T-cell (primary cell): ENCODE data around the gene LRRC1. TPM values are rescaled to one million over a fixed set of nuclear protein-coding genes. Genes with fewer than 3 reads are reported as not detected.

Experiments
- ATAC-seq, 4 experiments: fragments of 200-7000 bp in 3 of 4; fragments of 150-1000 bp in 1 of 4; cut with Tn5 transposase; replicated peaks in 1 of 4; 1 replicate in 3 of 4; 2 replicates in 1 of 4; pipeline ENCODE4 v1.10.0; 2021; ENCODE audit warnings: moderate library complexity in 3 of 4, mild to moderate bottlenecking in 2 of 4, moderate number of reproducible peaks in 1 of 4
- CTCF ChIA-PET, 2 donors: fragments of 300-600 bp; sonication (Branson Sonifier 250); formaldehyde crosslinking; loops; one replicate each; lab custom pipeline; 2022; ENCODE audit warnings: antibody characterized with exemption in 2 of 2; lab: Charles Lee
- POLR2A ChIA-PET, 2 donors: fragments of 300-600 bp; sonication (Branson Sonifier 250); formaldehyde crosslinking; loops; one replicate each; lab custom pipeline; 2022; ENCODE audit warnings: antibody characterized with exemption in 2 of 2; lab: Charles Lee
- DNase-seq, 35 experiments: peaks; one replicate each; pipeline versions ENCODE4 v3.0.0 to v3.0.0-alpha.2; 2013 to 2023
- H3K27ac ChIP-seq: one replicate; pipeline ENCODE4 v1.5.1; 2013; ENCODE audit warnings: low read length
- H3K27me3 ChIP-seq, 2 experiments: replicated peaks in 1 of 2; 1 replicate in 1 of 2; 2 replicates in 1 of 2; pipeline versions ENCODE4 v1.6.1 to v1.7.0; 2013; ENCODE audit warnings: low read length in 1 of 2, mixed read lengths in 1 of 2; ENCODE audit not compliant: control insufficient read depth in 2 of 2, insufficient read depth in 2 of 2; ENCODE audit errors: extremely low read depth in 1 of 2
- H3K36me3 ChIP-seq, 2 donors: 1 replicate in 1 of 2; 2 replicates in 1 of 2; pipeline versions ENCODE4 v1.6.1 to v1.7.0; 2013; ENCODE audit warnings: low read length in 1 of 2; ENCODE audit not compliant: control insufficient read depth in 2 of 2, insufficient read depth in 1 of 2; ENCODE audit errors: extremely low read depth in 1 of 2
- H3K4me1 ChIP-seq, 2 experiments: 1 replicate in 1 of 2; 2 replicates in 1 of 2; pipeline versions ENCODE4 v1.6.1 to v1.7.0; 2013; ENCODE audit warnings: low read length in 2 of 2, mixed read lengths in 1 of 2; ENCODE audit not compliant: insufficient read depth in 2 of 2, control insufficient read depth in 1 of 2; ENCODE audit errors: extremely low read depth in 1 of 2
- H3K4me3 ChIP-seq, 2 donors: 1 replicate in 1 of 2; 2 replicates in 1 of 2; pipeline versions ENCODE4 v1.5.1 to v1.7.0; 2013; ENCODE audit warnings: mild to moderate bottlenecking in 2 of 2, low read length in 1 of 2, moderate library complexity in 1 of 2; ENCODE audit not compliant: control insufficient read depth in 1 of 2; ENCODE audit errors: extremely low read depth in 1 of 2
- H3K9me3 ChIP-seq: 2 replicates; pipeline ENCODE4 v1.7.0; 2013
- H3K27ac Mint-ChIP-seq, 2 donors: one replicate each; pipeline ENCODE4 v1.8.0; 2020 to 2021; ENCODE audit warnings: mild to moderate bottlenecking in 2 of 2, mixed read lengths in 2 of 2
- H3K27me3 Mint-ChIP-seq, 2 donors: one replicate each; pipeline ENCODE4 v1.8.0; 2021 to 2022; ENCODE audit warnings: mixed read lengths in 2 of 2
- H3K36me3 Mint-ChIP-seq: one replicate; pipeline ENCODE4 v1.8.0; 2021; ENCODE audit warnings: mixed read lengths
- H3K4me1 Mint-ChIP-seq, 3 donors: one replicate each; pipeline ENCODE4 v1.8.0; 2020 to 2022; ENCODE audit warnings: mixed read lengths in 3 of 3, mild to moderate bottlenecking in 1 of 3
- H3K4me3 Mint-ChIP-seq, 3 donors: one replicate each; pipeline ENCODE4 v1.8.0; 2020 to 2022; ENCODE audit warnings: mild to moderate bottlenecking in 3 of 3, mixed read lengths in 3 of 3, moderate library complexity in 3 of 3
- H3K9me3 Mint-ChIP-seq, 3 donors: one replicate each; pipeline ENCODE4 v1.8.0; 2020 to 2022; ENCODE audit warnings: mixed read lengths in 3 of 3
- WGBS: methylation state at CpG from one replicate; pipeline ENCODE4 v1.1.5; 2013; ENCODE audit warnings: missing lambda C conversion rate; ENCODE audit not compliant: insufficient coverage; 5-methylcytosine and 5-hydroxymethylcytosine counted together
- total RNA-seq, 35 experiments: library from RNA in 6 of 35; stranded (reverse) in 6 of 35; fragments of 120-200 nt in 1 of 35; gene quantifications; one replicate each; pipeline versions ENCODE4 v1.2.1 to v1.2.4 and lab custom pipeline; 2013 to 2026

LRRC1 gene
- total RNA-seq, 5 donors from 2014 or later (not counting 1 experiment from before 2014, with no cell fraction given), result 2.1 to 3.9 (median 2.8) TPM

DNA sequence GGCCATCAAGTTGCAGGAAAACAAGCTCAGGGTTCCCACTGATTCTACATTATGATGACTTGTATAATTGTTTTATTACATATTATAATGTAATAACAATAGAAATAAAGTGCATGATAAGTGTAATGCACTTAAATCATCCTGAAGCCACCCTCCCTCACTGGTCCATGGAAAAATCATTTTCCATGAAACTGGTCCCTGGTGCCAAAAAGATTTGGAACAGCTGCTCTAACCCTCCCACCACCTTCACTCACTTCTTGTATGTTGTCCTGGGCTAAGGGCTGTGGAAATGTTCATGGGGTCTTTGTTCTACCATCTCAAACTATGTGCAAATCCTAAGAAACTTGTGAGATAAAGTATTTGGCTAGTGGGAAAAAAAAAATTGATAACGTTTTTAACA is 133.8 kb downstream of the LRRC1 start:
- Mint-ChIP-seq H3K4me1 (no peaks in the 10 kb centered on the region), H3K4me3 (no peak overlapping the region), H3K27me3 (peaks cover 0 to 4% of the 10 kb centered on the region in 2 donors), H3K36me3 (peaks cover 3% of the 10 kb centered on the region), H3K9me3 (no peaks in the 10 kb centered on the region), H3K27ac (no peak overlapping the region)
- CTCF ChIA-PET, result interaction anchor here in 1 of 2 donors (1.2 kb wide), 1 partner anchor 20 kb away, joined by 3 read pairs; no protein-coding TSS in a partner anchor
- POLR2A ChIA-PET, result interaction anchor here in 1 of 2 donors (0.6 kb wide), 1 partner anchor 9 kb away, joined by 3 read pairs; no protein-coding TSS in a partner anchor
- no peaks in the 10 kb centered on the region for H3K9me3 ChIP-seq
- no peak overlapping the region for H3K27ac ChIP-seq
- no peak overlapping the region for H3K4me3 ChIP-seq
- no peaks in the 10 kb centered on the region for H3K4me1 ChIP-seq
- H3K36me3 ChIP-seq, result no peaks in the 10 kb centered on the region
- DNase-seq (no peak), ATAC-seq (no peak)
- no peaks in the 10 kb centered on the region for H3K27me3 ChIP-seq
- no CpG with 5 or more reads among the region's 1 CpG for WGBS

- H3K27ac ChIP-seq, result no peak overlapping the region
- H3K36me3 ChIP-seq, result no peaks in the 10 kb centered on the region
- peaks cover 0 to 4% of the 10 kb centered on the region in 2 donors for H3K27me3 Mint-ChIP-seq
- H3K9me3 ChIP-seq, result no peaks in the 10 kb centered on the region
- peaks cover 3% of the 10 kb centered on the region for H3K36me3 Mint-ChIP-seq
- H3K4me3 ChIP-seq, result no peak overlapping the region
- no peak for ATAC-seq
- ChIA-PET POLR2A (interaction anchor here in 1 of 2 donors (0.6 kb wide), 1 partner anchor 10 kb away, joined by 3 read pairs; no protein-coding TSS in a partner anchor), CTCF (interaction anchor here in 1 of 2 donors (1.2 kb wide), 1 partner anchor 20 kb away, joined by 3 read pairs; no protein-coding TSS in a partner anchor)
- no peaks in the 10 kb centered on the region for H3K9me3 Mint-ChIP-seq
- no peak overlapping the region for H3K27ac Mint-ChIP-seq
- DNase-seq, result no peak
- WGBS, result 82% methylated on average over 4 of the region's 4 CpGs
- H3K4me3 Mint-ChIP-seq, result no peak overlapping the region
- H3K4me1 Mint-ChIP-seq, result no peaks in the 10 kb centered on the region
- no peaks in the 10 kb centered on the region for H3K4me1 ChIP-seq
- no peaks in the 10 kb centered on the region for H3K27me3 ChIP-seq
Measured at GRCh38 chr6:53929041-53929820, 134.4 kb downstream of the LRRC1 start.

DNA sequence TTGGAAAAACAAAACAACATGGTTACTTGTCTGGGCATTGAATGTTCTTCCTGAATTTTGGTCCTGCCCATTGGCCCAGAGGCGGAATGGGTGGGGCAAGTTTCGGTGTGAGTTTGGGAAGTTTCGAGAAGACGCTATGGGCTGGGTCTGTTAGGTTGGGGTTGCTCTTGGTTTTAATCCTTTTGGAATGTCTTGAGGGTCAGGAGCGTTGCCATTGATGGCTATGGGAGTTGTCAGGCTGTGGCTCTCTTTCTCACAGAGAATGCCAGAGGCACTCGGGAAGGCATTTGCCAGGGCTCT is 135.0 kb downstream of the LRRC1 start:
- ChIA-PET CTCF (no interaction called here), POLR2A (no interaction called here)
- Mint-ChIP-seq H3K9me3 (no peaks in the 10 kb centered on the region), H3K27me3 (peaks cover 0 to 4% of the 10 kb centered on the region in 2 donors), H3K27ac (no peak overlapping the region), H3K4me1 (no peaks in the 10 kb centered on the region), H3K36me3 (peaks cover 3% of the 10 kb centered on the region), H3K4me3 (no peak overlapping the region)
- Histone ChIP-seq H3K4me1 (no peaks in the 10 kb centered on the region), H3K4me3 (no peak overlapping the region), H3K27ac (no peak overlapping the region), H3K36me3 (no peaks in the 10 kb centered on the region), H3K9me3 (no peaks in the 10 kb centered on the region), H3K27me3 (no peaks in the 10 kb centered on the region)
- 96% methylated on average over 6 of the region's 6 CpGs for WGBS
- ATAC-seq (no peak), DNase-seq (no peak)

DNA sequence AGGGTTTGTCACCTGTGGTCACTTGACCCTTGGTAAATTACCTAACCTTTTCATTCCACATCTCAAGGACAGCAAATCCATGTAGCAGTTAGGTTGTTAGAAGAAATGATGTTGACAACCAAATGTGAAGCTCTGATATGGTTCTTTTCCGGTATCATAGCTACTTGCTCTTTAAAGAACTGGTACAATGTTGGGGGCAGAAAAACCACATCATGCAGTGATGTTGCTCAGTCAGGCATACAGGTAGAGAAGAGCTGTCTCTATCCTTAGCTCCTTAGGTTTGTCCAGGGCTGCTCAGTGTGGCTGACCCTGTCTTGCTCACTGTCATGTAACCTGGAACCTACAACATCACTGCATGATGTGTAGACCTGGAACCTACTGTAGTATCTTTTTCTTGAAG is 135.5 kb downstream of the LRRC1 start:
- no peaks in the 10 kb centered on the region for H3K27me3 ChIP-seq
- Mint-ChIP-seq H3K4me1 (no peaks in the 10 kb centered on the region), H3K9me3 (no peaks in the 10 kb centered on the region), H3K27me3 (peaks cover 0 to 4% of the 10 kb centered on the region in 2 donors), H3K36me3 (peaks cover 3% of the 10 kb centered on the region), H3K4me3 (no peak overlapping the region), H3K27ac (no peak overlapping the region)
- POLR2A ChIA-PET, result no interaction called here
- ATAC-seq, result no peak
- CTCF ChIA-PET, result no interaction called here
- no peak overlapping the region for H3K4me3 ChIP-seq
- no CpG with 5 or more reads among the region's 1 CpG for WGBS
- H3K27ac ChIP-seq, result no peak overlapping the region
- H3K9me3 ChIP-seq, result no peaks in the 10 kb centered on the region
- no peaks in the 10 kb centered on the region for H3K4me1 ChIP-seq
- no peaks in the 10 kb centered on the region for H3K36me3 ChIP-seq
- no peak for DNase-seq

- whole genome bisulfite sequencing, result 60% methylated on average over 2 of the region's 3 CpGs
- H3K27ac ChIP-seq, result no peak overlapping the region
Measured at GRCh38 chr6:53931086-53931485, 136.3 kb downstream of the LRRC1 start.

GRCh38 chr6:53932516-53932915 is 137.7 kb downstream of the LRRC1 start:
- DNase-seq, result no peak
- H3K27me3 ChIP-seq, result no peaks in the 10 kb centered on the region
- Mint-ChIP-seq H3K9me3 (no peaks in the 10 kb centered on the region), H3K4me3 (no peak overlapping the region), H3K27ac (no peak overlapping the region), H3K36me3 (no peaks in the 10 kb centered on the region), H3K4me1 (peaks cover 0 to 2% (median 0%) of the 10 kb centered on the region in 3 donors), H3K27me3 (peaks cover 0 to 4% of the 10 kb centered on the region in 2 donors)
- ChIA-PET POLR2A (no interaction called here), CTCF (no interaction called here)
- no peaks in the 10 kb centered on the region for H3K9me3 ChIP-seq
- WGBS, result 100% methylated on average over 1 of the region's 2 CpGs
- H3K4me1 ChIP-seq, result no peaks in the 10 kb centered on the region
- no peak overlapping the region for H3K27ac ChIP-seq
- H3K36me3 ChIP-seq, result no peaks in the 10 kb centered on the region
- ATAC-seq, result no peak
- H3K4me3 ChIP-seq, result no peak overlapping the region

More at GRCh38 chr6:53931086-53931485, 136.3 kb downstream of the LRRC1 start:
- H3K4me1 ChIP-seq, result no peaks in the 10 kb centered on the region
- ATAC-seq (no peak), DNase-seq (no peak)
- H3K4me3 ChIP-seq, result no peak overlapping the region
- H3K36me3 ChIP-seq, result no peaks in the 10 kb centered on the region
- H3K9me3 Mint-ChIP-seq, result no peaks in the 10 kb centered on the region
- no peaks in the 10 kb centered on the region for H3K27me3 ChIP-seq
- ChIA-PET CTCF (no interaction called here), POLR2A (no interaction called here)
- H3K9me3 ChIP-seq, result no peaks in the 10 kb centered on the region
- no peak overlapping the region for H3K27ac Mint-ChIP-seq
- H3K36me3 Mint-ChIP-seq, result no peaks in the 10 kb centered on the region
- no peaks in the 10 kb centered on the region for H3K4me1 Mint-ChIP-seq
- H3K4me3 Mint-ChIP-seq, result no peak overlapping the region
- H3K27me3 Mint-ChIP-seq, result peaks cover 0 to 4% of the 10 kb centered on the region in 2 donors
